ENCODE results near the gene RXRA. TPM values are rescaled to one million over a fixed set of nuclear protein-coding genes. Genes with fewer than 3 reads are reported as not detected.
A peak's percentile ranks its signal among the peaks of the same experiment; 100 is the strongest.

RXRA gene
- total RNA-seq, 3 donors from 2014 or later, result 31.0 to 63.0 (median 31.5) TPM

DNA sequence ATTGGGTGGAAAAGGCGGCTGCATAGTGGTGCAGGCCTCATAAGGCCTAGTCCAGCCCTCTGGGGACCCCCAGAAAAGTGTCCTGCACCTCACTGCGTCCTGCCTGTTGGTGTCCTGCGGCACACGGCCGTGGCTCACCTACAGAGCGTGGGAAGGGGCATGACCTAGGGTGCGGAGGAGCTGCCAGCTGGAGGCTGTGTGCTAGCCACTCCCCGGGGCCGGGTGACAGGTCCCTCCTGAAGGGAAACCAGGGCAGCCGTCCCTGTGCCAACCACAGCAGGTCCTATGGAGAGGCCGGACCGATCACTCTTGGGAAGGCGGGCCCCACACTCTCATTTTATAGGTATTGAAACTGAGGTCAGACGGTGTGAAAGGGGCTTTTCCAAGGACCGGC is 150.7 kb downstream of the RXRA start:
- Histone ChIP-seq H3K9me3 (no peaks in the 10 kb centered on the region), H3K27me3 (no peaks in the 10 kb centered on the region), H3K4me1 (peaks cover 4 to 8% of the 10 kb centered on the region in 2 donors), H3K36me3 (no peaks in the 10 kb centered on the region), H3K4me3 (no peak overlapping the region), H3K27ac (peak overlapping the region in 1 of 2 donors; percentile 45)
- no peak for DNase-seq (ENCODE audit: low spot score in 2 of 2)
- no peak for TF ChIP-seq POLR2A (IDR thresholded peaks at IDR 0.05)
- TF ChIP-seq, protein P1, sequence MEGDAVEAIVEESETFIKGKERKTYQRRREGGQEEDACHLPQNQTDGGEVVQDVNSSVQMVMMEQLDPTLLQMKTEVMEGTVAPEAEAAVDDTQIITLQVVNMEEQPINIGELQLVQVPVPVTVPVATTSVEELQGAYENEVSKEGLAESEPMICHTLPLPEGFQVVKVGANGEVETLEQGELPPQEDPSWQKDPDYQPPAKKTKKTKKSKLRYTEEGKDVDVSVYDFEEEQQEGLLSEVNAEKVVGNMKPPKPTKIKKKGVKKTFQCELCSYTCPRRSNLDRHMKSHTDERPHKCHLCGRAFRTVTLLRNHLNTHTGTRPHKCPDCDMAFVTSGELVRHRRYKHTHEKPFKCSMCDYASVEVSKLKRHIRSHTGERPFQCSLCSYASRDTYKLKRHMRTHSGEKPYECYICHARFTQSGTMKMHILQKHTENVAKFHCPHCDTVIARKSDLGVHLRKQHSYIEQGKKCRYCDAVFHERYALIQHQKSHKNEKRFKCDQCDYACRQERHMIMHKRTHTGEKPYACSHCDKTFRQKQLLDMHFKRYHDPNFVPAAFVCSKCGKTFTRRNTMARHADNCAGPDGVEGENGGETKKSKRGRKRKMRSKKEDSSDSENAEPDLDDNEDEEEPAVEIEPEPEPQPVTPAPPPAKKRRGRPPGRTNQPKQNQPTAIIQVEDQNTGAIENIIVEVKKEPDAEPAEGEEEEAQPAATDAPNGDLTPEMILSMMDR (IDR thresholded peaks at IDR 0.05), result no peak
- TF ChIP-seq POLR2AphosphoS5 (IDR thresholded peaks at IDR 0.05), result no peak
- intact Hi-C loops (cut with DNase I; ENCODE audit: low total_unique reads), result loop anchor here (5.0 kb wide), 1 partner anchor 950 kb away; no protein-coding TSS in a partner anchor

DNA sequence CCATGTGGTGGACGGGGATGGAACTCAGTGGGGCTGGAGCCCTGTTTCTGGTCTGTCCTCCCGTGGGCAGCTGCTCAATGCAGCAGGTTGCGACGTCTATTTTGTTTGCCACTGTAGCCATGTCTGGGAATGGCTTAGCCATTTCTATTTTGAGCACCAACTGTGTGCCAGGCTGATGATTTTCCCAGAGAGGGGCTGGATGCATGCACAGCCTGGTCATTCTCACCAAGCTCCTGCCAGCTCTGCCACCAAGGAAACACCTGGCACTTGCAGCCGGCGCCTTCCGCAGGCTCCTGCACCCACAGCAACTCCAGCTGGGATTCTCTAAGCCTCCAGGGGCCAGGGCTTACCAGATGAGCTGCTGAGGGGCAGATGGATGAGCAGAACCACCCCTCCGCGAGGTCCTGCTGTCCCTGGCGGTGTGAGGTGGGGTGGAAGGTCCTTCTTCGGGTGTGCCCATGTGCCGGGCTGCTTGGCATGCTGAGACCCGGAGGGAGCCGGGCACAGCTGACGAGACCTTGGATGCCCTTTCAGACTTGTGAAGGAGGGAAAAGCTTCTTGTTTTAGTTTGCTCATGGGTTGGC is 151.2 kb downstream of the RXRA start:
- Histone ChIP-seq H3K27ac (no peak overlapping the region), H3K27me3 (no peaks in the 10 kb centered on the region), H3K4me3 (no peak overlapping the region), H3K4me1 (peaks cover 4 to 8% of the 10 kb centered on the region in 2 donors), H3K36me3 (no peaks in the 10 kb centered on the region), H3K9me3 (no peaks in the 10 kb centered on the region)
- no peak for DNase-seq (ENCODE audit: low spot score in 2 of 2)
- TF ChIP-seq, protein P1 (IDR thresholded peaks at IDR 0.05), result no peak
- TF ChIP-seq POLR2AphosphoS5 (IDR thresholded peaks at IDR 0.05), result no peak
- no peak for TF ChIP-seq POLR2A (IDR thresholded peaks at IDR 0.05)
- intact Hi-C loops (cut with DNase I; ENCODE audit: low total_unique reads), result loop anchor here (5.0 kb wide), 1 partner anchor 950 kb away; no protein-coding TSS in a partner anchor

DNA sequence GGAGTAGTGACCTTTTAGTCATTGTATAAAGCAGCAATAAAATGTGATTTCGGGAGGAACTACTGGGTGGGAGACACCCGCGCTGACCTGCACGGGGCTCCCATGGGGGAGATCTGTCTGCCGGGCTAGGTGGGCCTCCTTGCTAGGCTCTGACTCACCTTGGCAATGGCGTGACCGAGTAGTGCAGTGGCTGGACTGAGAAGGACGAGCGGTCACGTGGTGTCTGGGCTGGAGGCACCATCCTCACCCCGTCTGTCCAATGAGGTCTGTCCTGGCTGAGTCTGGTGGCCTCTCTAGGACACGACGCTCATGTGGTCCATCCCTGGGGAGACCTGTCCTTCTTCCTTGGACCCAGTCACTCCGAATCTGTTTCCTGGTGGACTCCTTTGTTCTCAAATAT is 151.7 kb downstream of the RXRA start:
- no peak overlapping the region for H3K4me3 ChIP-seq
- TF ChIP-seq POLR2AphosphoS5 (IDR thresholded peaks at IDR 0.05) (no peak), POLR2A (IDR thresholded peaks at IDR 0.05) (no peak)
- TF ChIP-seq, protein P1 (IDR thresholded peaks at IDR 0.05), result no peak
- no peak overlapping the region for H3K27ac ChIP-seq
- no peaks in the 10 kb centered on the region for H3K27me3 ChIP-seq
- H3K4me1 ChIP-seq, result peaks cover 4 to 8% of the 10 kb centered on the region in 2 donors
- intact Hi-C loops (cut with DNase I; ENCODE audit: low total_unique reads), result loop anchor here (5.0 kb wide), 1 partner anchor 949 kb away; no protein-coding TSS in a partner anchor
- H3K9me3 ChIP-seq, result no peaks in the 10 kb centered on the region
- DNase-seq (ENCODE audit: low spot score in 2 of 2), result no peak
- H3K36me3 ChIP-seq, result no peaks in the 10 kb centered on the region

DNA sequence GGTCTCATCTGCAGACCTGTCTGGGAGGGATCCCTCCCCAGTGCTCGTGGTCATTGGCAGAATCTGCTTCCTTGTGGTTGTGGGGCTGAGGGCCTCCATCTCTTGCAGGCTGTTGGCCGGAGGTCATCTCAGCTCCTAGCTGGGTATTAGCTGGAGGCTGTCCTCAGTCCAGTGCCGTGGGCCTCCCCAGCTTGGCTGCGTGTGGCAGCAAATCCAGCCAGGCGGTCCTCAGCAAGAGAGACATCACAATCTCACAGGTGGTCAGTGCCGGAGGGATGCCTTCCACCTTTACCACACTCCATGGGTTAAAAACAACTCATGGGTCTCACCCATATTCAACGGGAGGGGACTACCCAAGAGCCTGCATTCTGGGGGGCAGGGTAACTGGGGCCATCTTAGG is 155.5 kb downstream of the RXRA start:
- H3K4me3 ChIP-seq, result no peak overlapping the region
- H3K4me1 ChIP-seq, result no peaks in the 10 kb centered on the region
- H3K36me3 ChIP-seq, result no peaks in the 10 kb centered on the region
- H3K27me3 ChIP-seq, result no peaks in the 10 kb centered on the region
- no peak for DNase-seq (ENCODE audit: low spot score in 2 of 2)
- intact Hi-C loops (cut with DNase I; ENCODE audit: low total_unique reads), result no loop called here
- H3K9me3 ChIP-seq, result no peaks in the 10 kb centered on the region
- no peak overlapping the region for H3K27ac ChIP-seq
- TF ChIP-seq POLR2A (IDR thresholded peaks at IDR 0.05) (no peak), POLR2AphosphoS5 (IDR thresholded peaks at IDR 0.05) (no peak)
- TF ChIP-seq, protein P1 (IDR thresholded peaks at IDR 0.05), result no peak

GRCh38 chr9:134482226-134482625 is 156.0 kb downstream of the RXRA start:
- TF ChIP-seq, protein P1 (IDR thresholded peaks at IDR 0.05), result no peak
- TF ChIP-seq POLR2A (IDR thresholded peaks at IDR 0.05) (no peak), POLR2AphosphoS5 (IDR thresholded peaks at IDR 0.05) (no peak)
- no peak overlapping the region for H3K27ac ChIP-seq
- no peaks in the 10 kb centered on the region for H3K4me1 ChIP-seq
- DNase-seq (ENCODE audit: low spot score in 2 of 2), result no peak
- intact Hi-C loops (cut with DNase I; ENCODE audit: low total_unique reads), result no loop called here
- no peaks in the 10 kb centered on the region for H3K36me3 ChIP-seq
- no peaks in the 10 kb centered on the region for H3K27me3 ChIP-seq
- no peaks in the 10 kb centered on the region for H3K9me3 ChIP-seq
- H3K4me3 ChIP-seq, result no peak overlapping the region
